ENCODE measurements around the gene SLTM.

DNA sequence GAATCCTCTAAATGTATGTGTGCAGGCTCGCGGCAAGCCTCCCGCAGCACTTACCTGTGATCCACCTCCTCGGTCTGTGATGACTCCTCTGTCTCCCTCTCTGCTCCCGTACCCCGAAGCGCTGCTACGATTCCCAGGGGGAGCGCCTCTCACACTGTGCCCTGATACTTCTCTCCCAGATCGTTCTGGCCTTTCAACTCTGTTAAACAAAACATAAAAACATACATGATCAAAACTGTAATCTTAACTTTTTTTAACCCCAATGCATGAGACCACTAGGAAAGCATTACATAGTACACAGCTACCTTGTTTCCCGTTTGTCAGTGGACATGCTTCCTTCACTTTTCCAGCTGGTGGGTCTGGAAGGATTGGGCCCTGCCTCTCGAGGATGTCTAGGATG, 46.6 kb downstream of the SLTM start:
- no peak for TF ChIP-seq EZH2 (IDR thresholded peaks at IDR 0.05; ENCODE audit: insufficient read depth, low read length)
- TF ChIP-seq, protein P1, sequence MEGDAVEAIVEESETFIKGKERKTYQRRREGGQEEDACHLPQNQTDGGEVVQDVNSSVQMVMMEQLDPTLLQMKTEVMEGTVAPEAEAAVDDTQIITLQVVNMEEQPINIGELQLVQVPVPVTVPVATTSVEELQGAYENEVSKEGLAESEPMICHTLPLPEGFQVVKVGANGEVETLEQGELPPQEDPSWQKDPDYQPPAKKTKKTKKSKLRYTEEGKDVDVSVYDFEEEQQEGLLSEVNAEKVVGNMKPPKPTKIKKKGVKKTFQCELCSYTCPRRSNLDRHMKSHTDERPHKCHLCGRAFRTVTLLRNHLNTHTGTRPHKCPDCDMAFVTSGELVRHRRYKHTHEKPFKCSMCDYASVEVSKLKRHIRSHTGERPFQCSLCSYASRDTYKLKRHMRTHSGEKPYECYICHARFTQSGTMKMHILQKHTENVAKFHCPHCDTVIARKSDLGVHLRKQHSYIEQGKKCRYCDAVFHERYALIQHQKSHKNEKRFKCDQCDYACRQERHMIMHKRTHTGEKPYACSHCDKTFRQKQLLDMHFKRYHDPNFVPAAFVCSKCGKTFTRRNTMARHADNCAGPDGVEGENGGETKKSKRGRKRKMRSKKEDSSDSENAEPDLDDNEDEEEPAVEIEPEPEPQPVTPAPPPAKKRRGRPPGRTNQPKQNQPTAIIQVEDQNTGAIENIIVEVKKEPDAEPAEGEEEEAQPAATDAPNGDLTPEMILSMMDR (IDR thresholded peaks at IDR 0.05; ENCODE audit: insufficient read depth, low read depth, low read length): no peak
